OCI-LY1 (cell line): Measurements from ENCODE around the gene CXCL5.

Source experiments
- EZH2 ChIP-seq: fragments of 200-600 bp; sonication (generic), shearing (Covaris generic); IDR thresholded peaks from 2 replicates; pipeline ENCODE4 v1.8.0; 2017; ENCODE audit warnings: borderline replicate concordance, mixed run types, mild to moderate bottlenecking, antibody characterized with exemption, low read length, moderate library complexity, mixed read lengths
- TF ChIP-seq, protein P1 (sequence below): fragments of 200-600 bp; sonication (generic), shearing (Covaris generic); IDR thresholded peaks from 2 replicates; pipeline ENCODE4 v1.5.1; 2017; ENCODE audit warnings: mild to moderate bottlenecking, antibody characterized with exemption, low read length, moderate library complexity, mixed read lengths

DNA sequence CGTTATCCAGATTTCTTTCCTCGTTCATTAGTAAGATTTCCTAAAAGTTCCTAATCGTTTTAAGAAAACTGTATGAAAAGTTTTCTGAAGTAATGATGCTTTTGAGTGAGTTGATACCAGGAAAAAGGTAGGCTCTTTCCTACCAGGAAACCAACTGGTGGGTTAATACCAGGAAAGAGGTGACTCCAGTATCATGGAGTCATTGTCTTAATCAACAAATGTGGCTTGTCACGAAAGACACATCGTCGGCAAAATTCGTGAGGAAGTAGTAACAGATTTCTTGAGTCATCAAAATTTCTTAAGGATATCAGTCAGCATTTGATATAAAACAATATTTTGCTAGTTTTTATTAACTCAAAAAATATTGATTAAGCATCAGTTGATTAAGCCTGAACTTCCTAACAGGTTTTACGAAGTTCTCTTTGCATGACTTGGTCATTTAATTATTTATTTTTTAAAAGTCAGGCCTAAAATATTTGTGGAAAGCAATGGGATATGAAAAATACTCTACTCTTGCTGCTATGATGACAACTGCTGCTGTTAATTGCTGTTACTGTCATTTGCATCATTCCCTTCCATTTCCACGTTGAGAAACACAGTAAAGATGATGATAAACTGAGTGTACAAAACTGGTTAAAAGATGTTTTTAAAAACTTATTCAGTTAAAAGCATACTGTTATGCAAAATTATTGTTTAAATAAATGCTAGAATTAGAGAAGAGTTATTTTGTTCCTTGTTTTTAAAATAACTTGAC, 7.3 kb downstream of the CXCL5 start:
- TF ChIP-seq, protein P1, sequence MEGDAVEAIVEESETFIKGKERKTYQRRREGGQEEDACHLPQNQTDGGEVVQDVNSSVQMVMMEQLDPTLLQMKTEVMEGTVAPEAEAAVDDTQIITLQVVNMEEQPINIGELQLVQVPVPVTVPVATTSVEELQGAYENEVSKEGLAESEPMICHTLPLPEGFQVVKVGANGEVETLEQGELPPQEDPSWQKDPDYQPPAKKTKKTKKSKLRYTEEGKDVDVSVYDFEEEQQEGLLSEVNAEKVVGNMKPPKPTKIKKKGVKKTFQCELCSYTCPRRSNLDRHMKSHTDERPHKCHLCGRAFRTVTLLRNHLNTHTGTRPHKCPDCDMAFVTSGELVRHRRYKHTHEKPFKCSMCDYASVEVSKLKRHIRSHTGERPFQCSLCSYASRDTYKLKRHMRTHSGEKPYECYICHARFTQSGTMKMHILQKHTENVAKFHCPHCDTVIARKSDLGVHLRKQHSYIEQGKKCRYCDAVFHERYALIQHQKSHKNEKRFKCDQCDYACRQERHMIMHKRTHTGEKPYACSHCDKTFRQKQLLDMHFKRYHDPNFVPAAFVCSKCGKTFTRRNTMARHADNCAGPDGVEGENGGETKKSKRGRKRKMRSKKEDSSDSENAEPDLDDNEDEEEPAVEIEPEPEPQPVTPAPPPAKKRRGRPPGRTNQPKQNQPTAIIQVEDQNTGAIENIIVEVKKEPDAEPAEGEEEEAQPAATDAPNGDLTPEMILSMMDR: no peak
- TF ChIP-seq EZH2: no peak
